ENCODE measurements around the gene UBASH3B.

DNA sequence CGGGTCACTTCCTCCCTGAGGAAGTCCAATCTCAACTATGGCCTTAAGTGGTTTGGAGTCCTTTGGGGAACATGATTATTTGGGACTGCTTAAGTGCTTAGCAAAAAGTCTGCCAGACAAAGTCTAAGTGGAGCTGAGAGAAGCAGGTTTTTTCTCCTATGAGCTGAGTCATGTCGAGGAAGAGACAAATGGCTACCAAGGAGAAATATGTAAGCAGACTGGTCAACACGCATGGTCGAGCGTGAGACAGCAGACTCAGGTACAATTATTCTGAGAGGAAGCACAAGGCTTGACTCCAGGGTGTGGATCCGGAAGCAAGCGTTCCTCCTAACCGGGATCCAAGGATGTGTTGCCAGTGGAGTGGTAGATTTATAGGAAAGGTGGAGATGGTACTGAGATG, 30.6 kb downstream of the UBASH3B start:
- TF ChIP-seq POLR2AphosphoS5 (IDR thresholded peaks at IDR 0.05) (no peak), POLR2A (IDR thresholded peaks at IDR 0.05) (no peak), EP300 (IDR thresholded peaks at IDR 0.05) (no peak)
- TF ChIP-seq, protein P1, sequence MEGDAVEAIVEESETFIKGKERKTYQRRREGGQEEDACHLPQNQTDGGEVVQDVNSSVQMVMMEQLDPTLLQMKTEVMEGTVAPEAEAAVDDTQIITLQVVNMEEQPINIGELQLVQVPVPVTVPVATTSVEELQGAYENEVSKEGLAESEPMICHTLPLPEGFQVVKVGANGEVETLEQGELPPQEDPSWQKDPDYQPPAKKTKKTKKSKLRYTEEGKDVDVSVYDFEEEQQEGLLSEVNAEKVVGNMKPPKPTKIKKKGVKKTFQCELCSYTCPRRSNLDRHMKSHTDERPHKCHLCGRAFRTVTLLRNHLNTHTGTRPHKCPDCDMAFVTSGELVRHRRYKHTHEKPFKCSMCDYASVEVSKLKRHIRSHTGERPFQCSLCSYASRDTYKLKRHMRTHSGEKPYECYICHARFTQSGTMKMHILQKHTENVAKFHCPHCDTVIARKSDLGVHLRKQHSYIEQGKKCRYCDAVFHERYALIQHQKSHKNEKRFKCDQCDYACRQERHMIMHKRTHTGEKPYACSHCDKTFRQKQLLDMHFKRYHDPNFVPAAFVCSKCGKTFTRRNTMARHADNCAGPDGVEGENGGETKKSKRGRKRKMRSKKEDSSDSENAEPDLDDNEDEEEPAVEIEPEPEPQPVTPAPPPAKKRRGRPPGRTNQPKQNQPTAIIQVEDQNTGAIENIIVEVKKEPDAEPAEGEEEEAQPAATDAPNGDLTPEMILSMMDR (IDR thresholded peaks at IDR 0.05) = no peak

Data from suprapubic skin (tissue), 4 donors.